HepG2 (cell line): ENCODE data around the gene JPT1. TPM values are rescaled to one million over a fixed set of nuclear protein-coding genes. Genes with fewer than 3 reads are reported as not detected.
A peak's percentile ranks its signal among the peaks of the same experiment; 100 is the strongest.

Source experiments
- ARID2 ChIP-seq: sonication (generic); formaldehyde crosslinking; IDR thresholded peaks from 2 replicates; pipeline ENCODE4 v1.8.1; 2022; ENCODE audit warnings: mild to moderate bottlenecking, missing genetic modification reagents, borderline replicate concordance
- ATAD3A ChIP-seq: sonication (generic); formaldehyde crosslinking; IDR thresholded peaks from 2 replicates; pipeline ENCODE4 v1.4.0; 2020; ENCODE audit warnings: missing genetic modification reagents
- CHD2 ChIP-seq: IDR thresholded peaks from 2 replicates; pipeline ENCODE4 v1.6.1; 2011; ENCODE audit warnings: low read depth, low read length, improper control_type of control experiment
- ERF ChIP-seq: IDR thresholded peaks from 2 replicates; pipeline ENCODE4 v1.6.1; 2018; ENCODE audit warnings: missing biosample characterization, missing genetic modification reagents
- FOXA1 ChIP-seq, 2 experiments: fragments of 450-650 bp in 1 of 2; sonication (generic) in 1 of 2; formaldehyde crosslinking in 1 of 2; IDR thresholded peaks; 2 replicates each; pipeline versions ENCODE4 v1.4.0 to v1.6.1; 2016 to 2020; ENCODE audit warnings: missing genetic modification reagents in 1 of 2
- KAT8 ChIP-seq: IDR thresholded peaks from 2 replicates; pipeline ENCODE4 v1.6.1; 2016; ENCODE audit warnings: missing genetic modification reagents, missing compliant biosample characterization
- POLR2A ChIP-seq, 2 experiments: IDR thresholded peaks; 2 replicates each; pipeline ENCODE4 v1.6.1; 2011; ENCODE audit warnings: low read depth in 2 of 2, low read length in 2 of 2, mild to moderate bottlenecking in 1 of 2, moderate library complexity in 1 of 2; ENCODE audit not compliant: insufficient read depth in 1 of 2
- SIN3A ChIP-seq: IDR thresholded peaks from 2 replicates; pipeline ENCODE4 v1.6.1; 2011; ENCODE audit warnings: low read depth, mild to moderate bottlenecking, control low read depth, low read length, borderline replicate concordance
- ZC3H13 ChIP-seq: sonication (generic); formaldehyde crosslinking; IDR thresholded peaks from 2 replicates; pipeline ENCODE4 v1.8.1; 2023; ENCODE audit warnings: mild to moderate bottlenecking, missing genetic modification reagents, moderate library complexity
- ZFP1 ChIP-seq: IDR thresholded peaks from 2 replicates; pipeline ENCODE4 v1.6.1; 2016
- ZFP36L2 ChIP-seq: sonication (generic); formaldehyde crosslinking; IDR thresholded peaks from 2 replicates; pipeline ENCODE4 v1.4.0; 2020; ENCODE audit warnings: missing genetic modification reagents
- ZFP82 ChIP-seq: sonication (generic); formaldehyde crosslinking; IDR thresholded peaks from 2 replicates; pipeline ENCODE4 v1.5.1; 2020; ENCODE audit warnings: mild to moderate bottlenecking, missing genetic modification reagents, borderline replicate concordance
- ZMYM3 ChIP-seq: sonication (generic); formaldehyde crosslinking; IDR thresholded peaks from 2 replicates; pipeline ENCODE4 v1.5.1; 2020; ENCODE audit warnings: mild to moderate bottlenecking, missing genetic modification reagents
- ZNF10 ChIP-seq: sonication (generic); formaldehyde crosslinking; IDR thresholded peaks from 2 replicates; pipeline ENCODE4 v1.4.0; 2020; ENCODE audit warnings: mild to moderate bottlenecking, low read depth, missing genetic modification reagents, borderline replicate concordance
- ZNF234 ChIP-seq: sonication (generic); formaldehyde crosslinking; conservative IDR thresholded peaks from 2 replicates; pipeline ENCODE4 v1.5.1; 2020; ENCODE audit warnings: mild to moderate bottlenecking, missing genetic modification reagents
- ZNF333 ChIP-seq: sonication (generic); formaldehyde crosslinking; IDR thresholded peaks from 2 replicates; pipeline ENCODE4 v1.4.0; 2020; ENCODE audit warnings: mild to moderate bottlenecking, missing genetic modification reagents, borderline replicate concordance
- ZNF776 ChIP-seq: sonication (generic); formaldehyde crosslinking; IDR thresholded peaks from 2 replicates; pipeline ENCODE4 v1.4.0; 2020; ENCODE audit warnings: mild to moderate bottlenecking, missing genetic modification reagents
- ZNF780A ChIP-seq: sonication (generic); formaldehyde crosslinking; IDR thresholded peaks from 2 replicates; pipeline ENCODE4 v1.8.0; 2022; ENCODE audit warnings: mild to moderate bottlenecking, missing genetic modification reagents, moderate library complexity
- polyA plus RNA-seq, 8 experiments: library from polyadenylated mRNA; depleted of rRNA in 3 of 8; stranded (reverse) in 7 of 8; unstranded in 1 of 8; fragments of >200 nt; fragmentation: Illumina TruSeq in 4 of 8; extraction: Trizol in 4 of 8; gene quantifications; 2 replicates each; pipeline versions ENCODE4 v1.2.1 to v1.2.3, GENCODE V29; 2011 to 2016; ENCODE audit warnings: low read depth in 4 of 8, missing spikeins in 1 of 8, mixed read lengths in 1 of 8; ENCODE audit not compliant: insufficient read depth in 1 of 8
- total RNA-seq, 5 experiments: library from RNA; depleted of rRNA; stranded (reverse); fragments of >200 nt; fragmentation: Illumina TruSeq; extraction: Trizol; gene quantifications; 2 replicates each; pipeline ENCODE4 v1.2.3, GENCODE V29; 2016; ENCODE audit warnings: low read depth in 1 of 5
- TF ChIP-seq, protein P1 (sequence below): sonication (generic); formaldehyde crosslinking; IDR thresholded peaks from 2 replicates; pipeline ENCODE4 v1.8.0; 2022; ENCODE audit warnings: mild to moderate bottlenecking, missing genetic modification reagents, moderate library complexity
- TF ChIP-seq, protein P2 (sequence below): sonication (generic); formaldehyde crosslinking; IDR thresholded peaks from 2 replicates; pipeline ENCODE4 v1.5.0; 2020; ENCODE audit warnings: mild to moderate bottlenecking, missing genetic modification reagents, borderline replicate concordance
- TF ChIP-seq, protein P3 (sequence below): sonication (generic); formaldehyde crosslinking; conservative IDR thresholded peaks from 2 replicates; pipeline ENCODE4 v1.4.0; 2020; ENCODE audit warnings: mild to moderate bottlenecking, missing genetic modification reagents, moderate library complexity
- TF ChIP-seq, protein P4 (sequence below): sonication (generic); formaldehyde crosslinking; IDR thresholded peaks from 2 replicates; pipeline ENCODE4 v1.4.0; 2020; ENCODE audit warnings: missing genetic modification reagents

Gene JPT1
- total and polyA plus RNA-seq, 2 of the 13 experiments (the other 11 are each of a cell fraction or from before 2014, with no cell fraction given): 43.3 to 256 TPM

DNA sequence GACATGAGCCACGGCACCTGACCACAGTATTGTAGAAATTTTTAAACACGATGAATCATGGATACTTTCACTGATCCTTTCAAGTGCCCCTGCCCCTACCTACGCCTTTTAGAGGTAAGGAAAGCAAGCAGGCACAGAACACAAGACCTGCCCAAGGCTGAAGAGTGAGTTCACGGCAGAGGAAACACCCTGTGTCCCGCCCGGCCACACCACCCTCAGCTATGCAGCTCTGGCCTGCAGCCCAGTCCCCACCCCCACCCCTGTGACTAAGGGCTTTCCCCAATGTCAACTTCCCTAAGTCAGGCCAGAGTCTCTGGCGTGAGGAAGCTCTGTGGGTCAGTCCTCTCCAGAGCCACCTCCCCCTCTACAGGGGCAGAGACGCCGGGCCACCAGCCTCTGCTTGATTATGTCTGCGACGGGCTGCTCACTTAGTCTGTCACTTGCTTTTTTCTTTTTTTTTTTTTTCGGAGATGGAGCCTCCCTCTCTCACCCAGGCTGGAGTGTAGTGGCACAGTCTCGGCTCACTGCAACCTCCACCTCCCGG, 58.2 kb downstream of the JPT1 start (continued):
- no peak for TF ChIP-seq ZNF780A
- no peak for TF ChIP-seq ZNF333
- TF ChIP-seq ZNF776 (CRISPR knock-in tag): no peak
- peak; percentile 32; the same call in 1 of the 2 replicates for TF ChIP-seq SIN3A
- TF ChIP-seq ERF: peak; percentile 71; the same call in 1 of the 2 replicates
- no peak for TF ChIP-seq ARID2 (CRISPR knock-in tag)
- no peak for TF ChIP-seq ZFP1 (CRISPR knock-in tag)
- TF ChIP-seq KAT8 (CRISPR knock-in tag): peak; percentile 52
- TF ChIP-seq, protein P1, sequence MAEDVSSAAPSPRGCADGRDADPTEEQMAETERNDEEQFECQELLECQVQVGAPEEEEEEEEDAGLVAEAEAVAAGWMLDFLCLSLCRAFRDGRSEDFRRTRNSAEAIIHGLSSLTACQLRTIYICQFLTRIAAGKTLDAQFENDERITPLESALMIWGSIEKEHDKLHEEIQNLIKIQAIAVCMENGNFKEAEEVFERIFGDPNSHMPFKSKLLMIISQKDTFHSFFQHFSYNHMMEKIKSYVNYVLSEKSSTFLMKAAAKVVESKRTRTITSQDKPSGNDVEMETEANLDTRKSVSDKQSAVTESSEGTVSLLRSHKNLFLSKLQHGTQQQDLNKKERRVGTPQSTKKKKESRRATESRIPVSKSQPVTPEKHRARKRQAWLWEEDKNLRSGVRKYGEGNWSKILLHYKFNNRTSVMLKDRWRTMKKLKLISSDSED (CRISPR knock-in tag): no peak
- TF ChIP-seq ZNF10 (CRISPR knock-in tag): no peak
- TF ChIP-seq, protein P2, sequence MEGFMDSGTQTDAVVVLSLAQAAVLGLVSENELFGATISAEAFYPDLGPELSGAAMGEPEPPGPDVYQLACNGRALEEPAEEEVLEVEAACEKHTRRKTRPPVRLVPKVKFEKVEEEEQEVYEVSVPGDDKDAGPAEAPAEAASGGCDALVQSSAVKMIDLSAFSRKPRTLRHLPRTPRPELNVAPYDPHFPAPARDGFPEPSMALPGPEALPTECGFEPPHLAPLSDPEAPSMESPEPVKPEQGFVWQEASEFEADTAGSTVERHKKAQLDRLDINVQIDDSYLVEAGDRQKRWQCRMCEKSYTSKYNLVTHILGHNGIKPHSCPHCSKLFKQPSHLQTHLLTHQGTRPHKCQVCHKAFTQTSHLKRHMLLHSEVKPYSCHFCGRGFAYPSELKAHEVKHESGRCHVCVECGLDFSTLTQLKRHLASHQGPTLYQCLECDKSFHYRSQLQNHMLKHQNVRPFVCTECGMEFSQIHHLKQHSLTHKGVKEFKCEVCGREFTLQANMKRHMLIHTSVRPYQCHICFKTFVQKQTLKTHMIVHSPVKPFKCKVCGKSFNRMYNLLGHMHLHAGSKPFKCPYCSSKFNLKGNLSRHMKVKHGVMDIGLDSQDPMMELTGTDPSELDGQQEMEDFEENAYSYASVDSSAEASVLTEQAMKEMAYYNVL (CRISPR knock-in tag): no peak; the same call in 1 of the 2 replicates
- peak; percentile 60; the same call in 1 of the 2 replicates for TF ChIP-seq ZMYM3
- no peak for TF ChIP-seq ZFP82 (CRISPR knock-in tag)
- TF ChIP-seq ZC3H13 (CRISPR knock-in tag): no peak
- 0 out of 4 replicates have a peak, but pooled peaks of 1 of the 2 experiments have one; percentile 26 for TF ChIP-seq POLR2A (IDR thresholded peaks at IDR 0.05; ENCODE audit: insufficient read depth in 1 of 2, low read depth in 2 of 2, low read length in 2 of 2)
- TF ChIP-seq ZFP36L2 (CRISPR knock-in tag): no peak
- TF ChIP-seq FOXA1 (IDR thresholded peaks at IDR 0.05): no peak
- TF ChIP-seq FOXA1 (CRISPR knock-in tag; IDR thresholded peaks at IDR 0.05): peak; percentile 77
- TF ChIP-seq, protein P3, sequence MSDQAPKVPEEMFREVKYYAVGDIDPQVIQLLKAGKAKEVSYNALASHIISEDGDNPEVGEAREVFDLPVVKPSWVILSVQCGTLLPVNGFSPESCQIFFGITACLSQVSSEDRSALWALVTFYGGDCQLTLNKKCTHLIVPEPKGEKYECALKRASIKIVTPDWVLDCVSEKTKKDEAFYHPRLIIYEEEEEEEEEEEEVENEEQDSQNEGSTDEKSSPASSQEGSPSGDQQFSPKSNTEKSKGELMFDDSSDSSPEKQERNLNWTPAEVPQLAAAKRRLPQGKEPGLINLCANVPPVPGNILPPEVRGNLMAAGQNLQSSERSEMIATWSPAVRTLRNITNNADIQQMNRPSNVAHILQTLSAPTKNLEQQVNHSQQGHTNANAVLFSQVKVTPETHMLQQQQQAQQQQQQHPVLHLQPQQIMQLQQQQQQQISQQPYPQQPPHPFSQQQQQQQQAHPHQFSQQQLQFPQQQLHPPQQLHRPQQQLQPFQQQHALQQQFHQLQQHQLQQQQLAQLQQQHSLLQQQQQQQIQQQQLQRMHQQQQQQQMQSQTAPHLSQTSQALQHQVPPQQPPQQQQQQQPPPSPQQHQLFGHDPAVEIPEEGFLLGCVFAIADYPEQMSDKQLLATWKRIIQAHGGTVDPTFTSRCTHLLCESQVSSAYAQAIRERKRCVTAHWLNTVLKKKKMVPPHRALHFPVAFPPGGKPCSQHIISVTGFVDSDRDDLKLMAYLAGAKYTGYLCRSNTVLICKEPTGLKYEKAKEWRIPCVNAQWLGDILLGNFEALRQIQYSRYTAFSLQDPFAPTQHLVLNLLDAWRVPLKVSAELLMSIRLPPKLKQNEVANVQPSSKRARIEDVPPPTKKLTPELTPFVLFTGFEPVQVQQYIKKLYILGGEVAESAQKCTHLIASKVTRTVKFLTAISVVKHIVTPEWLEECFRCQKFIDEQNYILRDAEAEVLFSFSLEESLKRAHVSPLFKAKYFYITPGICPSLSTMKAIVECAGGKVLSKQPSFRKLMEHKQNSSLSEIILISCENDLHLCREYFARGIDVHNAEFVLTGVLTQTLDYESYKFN (CRISPR knock-in tag): peak; percentile 69
- TF ChIP-seq, protein P4, sequence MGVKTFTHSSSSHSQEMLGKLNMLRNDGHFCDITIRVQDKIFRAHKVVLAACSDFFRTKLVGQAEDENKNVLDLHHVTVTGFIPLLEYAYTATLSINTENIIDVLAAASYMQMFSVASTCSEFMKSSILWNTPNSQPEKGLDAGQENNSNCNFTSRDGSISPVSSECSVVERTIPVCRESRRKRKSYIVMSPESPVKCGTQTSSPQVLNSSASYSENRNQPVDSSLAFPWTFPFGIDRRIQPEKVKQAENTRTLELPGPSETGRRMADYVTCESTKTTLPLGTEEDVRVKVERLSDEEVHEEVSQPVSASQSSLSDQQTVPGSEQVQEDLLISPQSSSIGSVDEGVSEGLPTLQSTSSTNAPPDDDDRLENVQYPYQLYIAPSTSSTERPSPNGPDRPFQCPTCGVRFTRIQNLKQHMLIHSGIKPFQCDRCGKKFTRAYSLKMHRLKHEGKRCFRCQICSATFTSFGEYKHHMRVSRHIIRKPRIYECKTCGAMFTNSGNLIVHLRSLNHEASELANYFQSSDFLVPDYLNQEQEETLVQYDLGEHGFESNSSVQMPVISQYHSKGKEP (CRISPR knock-in tag): no peak
- no peak for TF ChIP-seq ZNF234
- TF ChIP-seq CHD2: peak; percentile 63; the same call in 1 of the 2 replicates
- TF ChIP-seq ATAD3A (CRISPR knock-in tag): no peak
